NCI-H128 (cell line): ENCODE data around the gene RAP1GAP2.
A peak's percentile ranks its signal among the peaks of the same experiment; 100 is the strongest.
"Not testable (repeated sequence)": the region's sequence is repeated elsewhere in the genome, so short reads cannot be mapped to it uniquely, and the experiment has no call there.

Experiments used
- DNase-seq: peaks from one replicate; lab custom pipeline; 2025; ENCODE audit not compliant: unreplicated experiment; lab: John Stamatoyannopoulos, UW

The RAP1GAP2 gene

DNA sequence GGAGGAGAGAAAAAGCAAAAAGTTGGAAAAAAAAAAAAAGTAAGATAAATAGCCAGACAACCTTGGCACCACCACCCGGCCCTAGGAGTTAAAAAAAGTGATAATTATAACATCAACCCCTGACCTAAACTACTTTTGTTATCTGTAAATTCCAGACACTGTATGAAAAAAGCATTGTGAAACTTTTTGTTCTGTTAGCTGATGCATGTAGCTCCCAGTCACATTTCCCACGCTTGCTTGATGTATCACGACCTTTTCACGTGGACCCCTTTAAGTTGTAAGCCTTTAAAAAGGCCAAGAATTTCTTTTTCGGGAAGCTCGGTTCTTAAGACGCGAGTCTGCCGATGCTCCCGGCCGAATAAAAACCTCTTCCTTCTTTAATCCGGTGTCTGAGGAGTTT, 10.9 kb upstream of the RAP1GAP2 start:
- DNase-seq: not testable (repeated sequence)

DNA sequence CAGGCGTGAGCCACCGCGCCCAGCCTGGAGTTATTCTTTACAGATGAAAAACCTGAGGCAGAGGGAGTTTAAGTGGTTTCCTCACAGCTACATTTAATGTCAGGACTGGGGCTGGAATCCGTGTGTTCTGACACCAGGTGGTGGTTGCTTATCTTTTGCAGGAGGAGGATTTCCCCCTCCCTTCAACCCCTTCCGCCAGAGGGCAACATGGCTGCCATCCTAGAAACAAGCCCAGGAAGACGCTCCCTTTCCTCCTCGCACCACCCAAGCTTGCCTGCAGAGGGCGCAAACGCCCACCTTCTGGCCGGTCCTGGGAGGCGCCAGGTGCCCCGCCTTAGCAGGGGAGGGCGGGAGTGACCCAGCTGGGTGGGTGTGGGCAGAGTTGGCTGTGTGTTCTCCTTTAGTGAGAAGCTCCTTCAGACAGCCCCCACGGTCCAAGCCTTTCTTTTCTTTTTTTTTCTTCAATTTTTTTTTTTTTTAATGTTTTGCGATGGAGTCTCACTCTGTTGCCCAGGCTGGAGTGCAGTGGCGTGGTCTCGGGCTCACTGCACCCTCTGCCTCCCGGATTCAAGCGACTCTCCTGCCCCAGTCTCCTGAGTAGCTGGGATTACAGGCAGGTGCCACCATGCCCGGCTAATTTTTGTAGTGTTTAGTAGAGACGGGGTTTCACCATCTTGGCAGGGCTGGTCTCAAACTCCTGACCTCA, 9.9 kb upstream of the RAP1GAP2 start:
- peak; percentile 51 for DNase-seq

DNA sequence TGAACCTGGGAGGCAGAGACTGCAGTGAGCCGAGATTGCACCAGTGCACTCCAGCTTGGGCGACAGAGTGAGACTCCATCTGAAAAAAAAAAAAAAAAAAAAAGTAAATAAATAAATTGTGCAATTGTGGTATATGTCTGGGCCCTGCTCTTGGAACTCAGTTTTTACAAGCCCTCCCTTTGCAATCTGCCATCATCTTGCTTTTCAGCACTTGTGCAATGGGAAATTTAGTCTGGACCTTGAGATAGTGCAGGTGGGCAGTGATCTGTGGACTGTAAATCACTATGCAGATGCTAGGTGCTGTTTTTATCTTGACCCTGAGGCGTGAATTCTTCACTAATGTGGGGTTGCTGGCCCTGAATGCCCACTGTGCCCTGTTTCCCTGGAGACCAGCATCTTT, 6.5 kb upstream of the RAP1GAP2 start:
- DNase-seq: no peak

DNA sequence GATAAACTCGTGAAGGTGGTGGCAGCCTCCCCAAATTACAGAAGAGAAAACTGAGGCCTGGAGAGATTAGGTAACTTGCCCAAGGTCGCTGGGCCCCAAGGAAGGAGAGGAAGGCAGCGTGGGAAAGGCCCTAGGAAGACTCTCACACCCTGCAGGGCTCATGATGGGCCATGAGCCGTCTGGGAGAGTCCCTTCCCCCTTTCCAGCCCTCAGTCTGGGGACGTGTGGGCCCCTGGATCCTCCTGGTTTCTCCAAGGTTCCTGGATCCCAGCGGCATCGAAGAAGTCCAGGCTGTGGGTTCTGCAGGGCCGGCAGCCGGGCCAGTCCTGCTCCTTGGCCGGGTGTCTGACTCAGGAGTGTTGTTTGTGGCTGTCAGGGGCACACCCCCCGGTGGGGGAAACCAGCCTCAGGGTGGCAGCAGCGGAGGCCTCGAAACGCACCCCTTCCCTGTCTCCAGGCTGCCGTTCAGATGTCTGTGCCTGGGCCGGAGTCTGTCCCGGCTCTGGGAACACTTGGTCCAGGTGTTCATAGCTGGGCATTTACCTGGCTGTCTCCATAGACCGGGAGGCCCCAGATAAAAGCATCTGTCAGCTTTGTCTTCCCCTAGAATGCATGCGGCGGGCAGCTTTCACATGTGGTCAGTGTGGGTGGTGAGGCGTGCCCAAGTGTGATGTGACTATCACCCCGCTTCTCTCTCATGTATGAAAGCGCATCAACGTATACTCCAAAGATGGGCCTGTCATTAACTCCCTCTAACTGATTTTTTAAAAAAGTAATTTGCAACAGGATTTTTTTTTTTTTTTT, 3.7 kb upstream of the RAP1GAP2 start:
- no peak for DNase-seq

DNA sequence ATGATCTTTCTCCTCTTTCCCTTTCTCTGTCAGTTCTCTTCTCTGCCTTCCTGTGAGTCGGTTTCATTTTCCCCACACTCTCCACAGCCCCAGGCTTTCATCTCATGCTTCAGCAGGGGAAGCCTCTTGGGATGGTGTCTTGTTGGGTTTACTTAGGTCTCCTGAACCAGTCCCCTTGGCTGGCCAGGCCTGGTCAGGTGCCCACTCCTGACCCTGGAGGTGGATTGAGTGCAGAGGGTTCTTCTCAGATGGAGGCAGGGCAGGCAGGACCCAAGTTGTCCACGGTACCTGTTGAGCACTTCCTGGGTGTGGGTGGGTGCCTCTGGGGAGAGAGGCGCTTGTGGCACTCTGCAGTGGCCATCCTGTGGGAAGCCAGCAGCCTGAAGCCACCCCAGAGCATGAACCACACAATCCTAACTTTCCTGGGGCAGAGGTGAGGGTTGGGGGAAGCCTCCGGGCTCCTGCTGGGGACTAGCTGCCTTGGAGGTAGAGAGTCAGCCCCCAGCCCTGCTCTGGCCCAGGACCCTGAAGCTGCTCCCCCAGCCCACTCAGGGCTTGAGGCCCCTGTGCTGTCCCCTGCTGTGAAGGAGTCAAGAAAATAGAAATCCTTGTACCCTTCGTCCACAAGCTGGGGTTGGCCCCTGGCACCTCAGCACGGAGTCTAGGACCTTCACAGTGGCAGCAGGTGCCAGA, 2.0 kb upstream of the RAP1GAP2 start:
- no peak for DNase-seq

DNA sequence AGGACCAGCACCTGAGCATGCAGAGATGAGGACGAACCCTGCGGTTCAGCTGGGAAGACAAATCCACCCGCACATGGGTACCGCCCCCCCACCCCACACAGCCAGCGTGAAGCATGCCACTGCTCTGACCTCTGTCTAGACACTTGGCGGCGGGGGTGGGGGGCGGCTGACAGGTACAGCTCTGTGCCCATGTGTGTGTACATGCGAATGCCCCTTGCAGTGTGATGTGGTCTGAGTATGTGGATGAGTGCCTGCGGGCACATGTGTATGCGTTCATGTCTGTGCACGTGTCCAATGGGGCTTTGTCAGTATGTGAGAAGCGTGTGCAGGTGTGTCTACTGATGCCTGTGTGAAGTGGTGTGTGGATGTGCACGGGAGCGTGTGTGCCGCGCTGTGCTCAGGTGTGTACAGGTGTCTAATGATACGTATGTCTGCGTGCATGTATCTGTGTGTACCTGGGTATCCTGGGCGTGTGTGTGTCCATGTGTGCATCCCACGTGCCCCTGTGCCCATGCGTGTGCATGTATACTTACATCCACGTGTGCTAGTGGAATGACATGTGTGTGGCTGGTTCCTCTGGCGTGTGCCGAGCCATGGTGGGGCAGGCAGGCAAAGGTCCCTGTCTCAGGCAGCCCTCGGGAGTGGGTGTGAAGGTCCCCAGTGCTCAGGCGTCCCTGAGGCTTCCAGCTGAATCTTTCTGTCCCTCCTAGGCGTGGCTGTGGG, 636 bp upstream of the RAP1GAP2 start:
- DNase-seq: no peak

DNA sequence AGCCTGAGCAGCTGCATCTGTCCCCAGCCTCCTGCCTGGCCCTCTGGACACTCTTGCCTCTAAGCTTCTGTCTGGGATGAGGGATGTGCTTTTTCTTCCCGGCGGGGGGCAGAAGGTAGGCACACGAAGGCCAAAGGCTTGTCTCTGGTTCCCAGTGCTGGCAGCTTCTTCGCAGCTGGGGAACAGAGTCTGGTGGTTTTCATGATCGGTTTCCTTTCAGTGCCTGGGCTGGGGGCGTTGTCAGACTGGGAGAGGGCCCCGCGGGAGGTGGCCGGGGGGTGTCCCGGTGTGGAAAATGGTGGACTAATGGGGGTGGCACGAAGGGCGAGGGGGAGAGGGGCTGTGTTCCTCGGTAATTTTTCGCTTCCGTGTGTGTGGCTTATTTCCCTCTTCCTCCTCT, 988 bp downstream of the RAP1GAP2 start:
- no peak for DNase-seq

DNA sequence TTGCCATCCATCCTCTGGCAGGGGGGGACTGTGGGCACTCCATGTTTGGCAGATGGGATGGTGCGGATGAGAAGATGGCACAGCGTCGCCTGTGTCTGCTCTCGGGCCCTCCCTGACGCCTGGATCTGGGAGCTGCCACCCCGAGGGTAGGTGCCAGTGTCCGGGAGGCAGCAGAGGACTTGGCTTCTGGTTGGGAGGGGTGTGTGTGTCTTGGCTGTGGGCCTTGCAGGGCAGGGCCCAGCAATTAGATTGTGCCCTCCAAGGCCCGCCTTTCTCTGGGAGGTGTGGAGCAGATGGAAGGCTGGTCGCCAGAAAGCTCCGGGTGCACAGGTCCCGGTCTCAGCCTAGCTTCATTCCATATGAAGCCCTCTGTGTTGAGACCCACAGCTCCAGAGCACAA, 1.4 kb downstream of the RAP1GAP2 start:
- DNase-seq: no peak

DNA sequence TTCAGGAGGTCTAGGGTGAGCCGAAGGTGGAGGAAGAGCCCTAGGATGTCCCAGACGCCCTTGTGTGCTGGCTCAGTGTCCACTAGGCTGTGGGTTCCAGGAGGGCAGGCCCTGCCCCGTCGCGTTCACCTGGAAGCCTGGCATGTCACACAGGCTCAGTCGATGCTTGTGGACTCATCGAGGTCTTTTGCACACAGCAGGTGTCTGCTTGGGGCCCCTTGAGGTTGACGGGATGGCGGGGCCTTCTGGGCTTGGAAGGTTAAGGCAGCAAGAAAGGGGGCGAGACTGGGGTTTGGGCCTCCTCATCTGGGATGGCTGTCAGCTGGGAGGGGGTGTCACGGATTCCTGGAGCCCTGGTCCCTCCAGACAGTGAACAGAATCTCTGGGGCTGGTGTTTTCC, 1.9 kb downstream of the RAP1GAP2 start:
- DNase-seq: no peak

DNA sequence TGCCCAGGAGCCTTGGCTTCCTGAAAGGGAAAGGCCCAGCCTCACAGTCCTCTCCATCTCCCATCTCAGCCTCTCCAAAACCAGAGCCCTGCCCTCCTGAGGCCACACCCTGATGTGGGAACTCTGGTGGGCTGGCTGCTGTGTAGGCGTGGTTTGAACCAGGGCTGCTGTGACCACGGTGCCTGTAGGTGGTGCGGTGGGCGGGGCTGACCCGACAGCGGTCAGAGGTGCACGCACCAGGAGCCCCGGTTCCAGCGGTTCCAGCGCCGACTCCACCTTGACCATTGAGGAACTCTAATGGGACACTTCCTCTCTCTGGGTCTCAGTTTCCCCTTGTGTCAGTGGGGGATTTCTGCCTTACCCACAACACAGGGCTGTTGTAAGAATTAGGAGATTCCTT, 2.4 kb downstream of the RAP1GAP2 start:
- DNase-seq: no peak

DNA sequence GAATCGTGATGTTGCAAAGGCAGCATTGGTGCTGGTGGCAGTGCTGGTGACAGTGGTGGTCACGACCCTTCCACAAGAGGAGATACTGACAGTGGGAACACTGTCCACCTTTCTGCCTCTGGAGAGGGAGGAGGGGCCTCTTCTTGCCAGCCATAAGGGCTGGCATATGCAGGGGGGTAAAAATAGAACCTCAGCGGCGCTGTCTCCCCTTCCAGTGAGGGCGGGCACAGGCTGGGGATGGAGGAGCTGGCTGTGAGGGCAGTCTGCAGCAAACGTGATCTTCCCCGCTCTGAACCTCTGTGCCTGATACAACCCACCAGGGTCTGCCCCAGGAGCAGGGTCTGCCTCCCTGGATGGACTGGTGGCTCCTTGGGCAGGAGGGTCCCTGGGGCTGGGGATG, 3.4 kb downstream of the RAP1GAP2 start:
- no peak for DNase-seq

DNA sequence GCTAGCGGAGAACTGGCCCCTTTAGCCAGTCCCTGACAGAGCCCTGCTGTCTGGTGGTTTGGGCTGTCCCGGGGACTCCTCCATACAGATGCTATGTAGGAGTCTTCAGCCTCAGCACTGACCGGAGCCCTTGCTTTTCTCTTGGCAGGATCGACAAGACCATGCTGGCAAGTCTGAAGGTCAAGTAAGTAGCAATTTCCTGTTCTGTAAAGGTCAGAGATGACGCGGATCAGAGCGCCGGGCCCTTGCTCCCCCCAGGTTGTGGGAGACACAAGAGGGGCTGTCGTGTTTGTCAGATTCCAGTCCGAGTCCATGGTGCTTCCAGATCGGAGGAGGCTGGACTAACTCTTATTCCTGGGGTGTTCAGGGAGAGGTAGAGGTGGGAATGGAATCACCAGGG, 4.1 kb downstream of the RAP1GAP2 start:
- DNase-seq: no peak

DNA sequence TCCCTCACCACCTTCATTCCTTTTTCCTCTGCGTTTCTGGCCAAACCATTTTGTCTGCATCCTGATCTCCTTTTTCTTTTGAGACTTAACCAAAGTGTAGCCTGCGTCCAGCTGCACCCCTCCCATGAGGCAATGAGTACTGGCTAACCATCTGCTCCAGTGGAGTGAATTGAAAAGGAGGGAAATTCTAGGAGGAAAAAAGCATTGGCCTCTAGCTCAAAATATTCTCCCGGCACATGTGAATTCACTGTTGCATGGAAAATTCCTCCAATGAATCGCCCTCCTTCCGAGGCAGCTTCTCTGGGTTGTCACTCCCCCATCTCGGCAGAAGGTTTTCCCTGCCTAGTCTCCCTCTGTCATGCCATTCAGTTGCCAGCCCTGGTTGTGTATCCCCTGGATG, 5.6 kb downstream of the RAP1GAP2 start:
- DNase-seq: no peak

DNA sequence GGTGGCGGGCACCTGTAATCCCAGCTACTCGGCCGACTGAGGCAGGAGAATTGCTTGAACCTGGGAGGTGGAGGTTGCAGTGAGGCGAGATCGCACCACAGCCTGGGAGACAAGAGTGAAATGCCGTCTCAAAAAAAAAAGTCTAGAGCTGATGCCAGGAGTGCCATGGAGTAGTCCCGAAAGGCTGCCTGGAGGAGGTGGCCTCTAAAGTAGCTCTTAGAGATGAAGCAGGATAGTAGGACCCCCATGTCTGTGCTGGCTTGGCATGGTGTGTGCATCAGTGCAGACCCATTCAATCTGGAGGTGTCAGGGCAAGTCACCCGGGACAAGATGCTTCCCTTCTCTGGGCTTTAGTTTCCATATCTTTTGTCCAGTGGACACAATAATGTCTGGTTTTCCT, 6.3 kb downstream of the RAP1GAP2 start:
- no peak for DNase-seq

DNA sequence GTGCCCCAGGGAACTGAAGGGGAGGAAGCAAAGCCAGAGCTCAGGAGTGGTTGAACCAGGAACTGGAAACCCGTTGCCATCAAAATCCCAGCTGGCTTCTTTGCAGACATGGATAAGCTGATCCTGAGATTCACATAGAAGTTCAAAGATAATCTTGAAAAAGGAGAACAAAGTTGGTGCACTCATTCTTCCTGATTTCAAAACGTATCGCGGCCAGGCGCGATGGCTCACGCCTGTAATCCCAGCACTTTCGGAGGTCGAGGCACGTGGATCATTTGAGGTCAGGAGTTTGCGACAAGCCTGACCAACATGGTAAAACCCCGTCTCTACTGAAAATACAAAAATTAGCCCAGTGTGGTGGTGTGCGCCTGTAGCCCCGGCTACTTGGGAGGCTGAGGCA, 7.1 kb downstream of the RAP1GAP2 start:
- no peak for DNase-seq

DNA sequence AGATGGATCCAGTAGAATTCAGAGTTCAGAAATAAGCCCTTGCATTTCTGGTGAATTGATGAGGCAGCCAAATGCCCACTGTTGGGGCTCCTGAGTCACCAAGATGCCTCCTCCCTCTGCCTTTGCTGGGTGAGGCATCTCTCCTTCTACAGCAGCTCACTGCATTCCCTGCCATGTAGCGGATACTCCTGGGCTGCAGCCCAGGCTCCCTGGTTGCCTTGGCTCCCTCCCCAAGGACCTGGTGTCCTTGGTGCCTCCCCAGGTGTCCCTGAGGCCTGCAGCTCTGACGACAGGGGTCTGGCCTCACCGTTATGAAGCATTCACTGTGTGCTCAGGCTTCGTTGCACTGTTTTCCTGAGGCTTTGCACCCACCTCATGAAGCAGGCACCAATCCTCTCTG, 7.7 kb downstream of the RAP1GAP2 start:
- no peak for DNase-seq

DNA sequence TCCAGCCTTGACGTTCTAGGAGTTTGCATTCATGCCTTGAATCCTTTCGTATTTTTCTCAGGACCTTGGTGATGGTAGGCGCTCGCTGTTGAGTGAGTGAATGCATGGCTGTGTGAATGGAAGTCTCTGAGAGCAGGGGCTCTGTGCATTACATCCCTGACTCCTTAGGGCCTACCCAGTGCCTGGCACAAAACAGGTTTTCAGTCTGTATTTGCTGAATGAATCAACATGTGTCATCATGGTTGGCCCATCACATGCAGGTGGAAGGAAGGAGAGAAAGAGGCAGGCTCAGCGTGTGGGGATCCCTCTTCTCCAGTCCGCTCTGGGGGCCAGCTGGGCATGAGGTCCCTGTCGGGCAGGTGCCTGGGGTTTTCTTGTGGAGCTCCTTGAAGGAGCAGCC, 8.7 kb downstream of the RAP1GAP2 start:
- no peak for DNase-seq

DNA sequence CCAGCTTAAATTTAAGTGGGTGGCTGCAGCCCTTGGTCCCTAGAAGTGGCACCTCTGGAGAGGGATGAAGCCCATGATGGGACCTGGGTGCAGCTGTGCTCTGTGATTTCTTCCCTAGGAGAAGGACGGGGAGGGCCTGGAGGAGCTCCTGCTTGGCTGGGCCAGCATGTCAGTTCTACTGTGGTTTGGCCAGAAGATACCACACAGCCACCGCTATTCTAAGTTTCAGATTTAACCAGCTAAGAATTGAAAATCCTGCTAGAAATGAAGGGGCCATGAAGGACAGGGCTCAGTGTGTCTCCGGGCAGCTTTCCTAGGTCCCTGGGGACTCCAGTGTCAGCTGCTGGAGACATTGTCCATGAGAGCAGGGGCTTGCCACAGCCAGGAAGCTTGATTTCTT, 9.7 kb downstream of the RAP1GAP2 start:
- DNase-seq: no peak

DNA sequence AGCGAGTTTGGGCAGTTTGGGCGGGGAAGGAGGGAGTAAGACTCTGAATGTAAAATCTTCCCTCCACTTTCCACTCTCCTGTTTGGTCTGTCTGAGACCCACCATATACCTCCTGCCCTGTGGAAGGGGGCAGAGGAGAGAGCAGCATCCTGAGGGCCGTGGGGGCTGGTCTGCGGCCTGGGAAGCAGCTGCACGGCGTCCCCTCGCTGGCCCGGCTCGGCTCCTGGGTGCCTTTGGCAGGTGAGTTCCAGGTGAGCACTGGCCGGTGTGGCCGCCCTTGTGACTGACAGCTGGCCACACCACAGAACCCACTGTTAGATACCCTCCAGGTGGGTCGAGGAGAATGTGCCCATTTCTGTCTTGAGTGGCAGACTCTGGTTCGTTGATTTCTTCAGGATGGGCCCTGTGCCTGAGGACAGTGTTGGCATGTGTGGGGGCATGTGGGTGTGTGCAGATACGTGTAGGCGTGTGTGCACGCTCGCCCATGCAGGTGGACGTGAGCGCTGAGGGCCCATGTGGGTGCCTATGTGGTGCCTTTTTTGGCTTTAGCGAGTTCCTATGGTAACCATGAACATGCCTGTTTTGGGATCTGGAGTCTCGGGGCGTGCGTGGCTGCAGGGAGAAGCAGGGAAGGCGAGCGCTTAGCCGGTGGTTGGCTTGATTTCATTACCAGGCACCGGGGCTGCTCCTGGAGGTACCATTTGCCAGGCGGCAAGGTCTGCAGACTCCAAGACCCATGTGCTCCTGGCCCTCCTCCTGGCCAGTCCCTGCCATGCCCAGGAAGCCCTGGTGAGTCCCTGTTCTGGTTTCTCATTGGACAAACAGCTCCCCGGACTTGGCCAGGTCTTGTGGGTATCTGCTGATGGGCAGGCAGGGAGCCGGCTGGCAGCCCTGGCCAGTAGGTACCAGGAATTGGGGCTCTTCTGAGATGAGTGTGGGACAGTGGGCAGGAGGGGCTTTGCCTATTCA, 12.4 kb downstream of the RAP1GAP2 start:
- no peak for DNase-seq

DNA sequence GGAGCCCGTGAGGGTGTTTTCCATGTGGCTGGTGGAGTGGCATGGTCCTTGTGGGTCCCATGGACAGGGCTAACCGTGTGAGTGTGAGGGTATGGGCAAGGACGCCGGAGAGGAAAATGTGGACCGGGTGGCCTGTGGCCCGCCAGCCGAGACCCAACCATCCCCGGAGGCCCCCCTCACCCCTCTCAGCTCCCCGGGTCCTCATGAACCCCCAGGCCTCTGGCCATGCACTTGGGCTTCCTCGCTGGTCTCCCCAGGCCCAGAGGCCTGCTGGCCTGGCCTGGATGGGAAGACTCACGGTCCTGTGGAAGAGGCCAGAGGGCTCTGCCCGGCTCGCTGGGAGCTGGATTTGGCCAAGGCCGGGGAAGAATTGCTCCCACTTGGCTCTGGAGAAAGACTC, 13.1 kb downstream of the RAP1GAP2 start:
- no peak for DNase-seq
